Mesothelial cell of epicardium (in vitro differentiated cells): ENCODE measurements around the gene ARRDC3. TPM values are rescaled to one million over a fixed set of nuclear protein-coding genes. Genes with fewer than 3 reads are reported as not detected.
"Not testable (repeated sequence)": the region's sequence is repeated elsewhere in the genome, so short reads cannot be mapped to it uniquely, and the experiment has no call there.

Experiments
- DNase-seq, 2 experiments: peaks; one replicate each; pipeline ENCODE4 v3.0.0; 2021; ENCODE audit warnings: low spot score in 2 of 2; ENCODE audit not compliant: unreplicated experiment in 2 of 2
- H3K27ac Mint-ChIP-seq: 2 replicates; pipeline ENCODE4 v1.8.0; 2021; ENCODE audit warnings: mixed read lengths
- H3K27me3 Mint-ChIP-seq: 2 replicates; pipeline ENCODE4 v1.8.0; 2021; ENCODE audit warnings: low read depth, mixed read lengths
- H3K36me3 Mint-ChIP-seq: 2 replicates; pipeline ENCODE4 v1.8.0; 2021; ENCODE audit warnings: mixed read lengths
- H3K4me1 Mint-ChIP-seq: 2 replicates; pipeline ENCODE4 v1.8.0; 2021; ENCODE audit warnings: mixed read lengths
- H3K4me3 Mint-ChIP-seq: 2 replicates; pipeline ENCODE4 v1.8.0; 2021; ENCODE audit warnings: mild to moderate bottlenecking, moderate library complexity, mixed read lengths
- H3K9me3 Mint-ChIP-seq: 2 replicates; pipeline ENCODE4 v1.8.0; 2021; ENCODE audit warnings: mixed read lengths
- CTCF ChIP-seq: fragments of 200-600 bp; sonication (generic); IDR thresholded peaks from one replicate; pipeline ENCODE4 v1.5.0; 2021; ENCODE audit warnings: antibody characterized with exemption; ENCODE audit not compliant: unreplicated experiment
- total RNA-seq: library from RNA; stranded (reverse); gene quantifications from 3 replicates; pipeline ENCODE4 v1.2.1, GENCODE V29; 2021

Gene ARRDC3
- total RNA-seq, 1 donor from 2014 or later: 49.9 TPM

GRCh38 chr5:91357012-91357634, 26.0 kb downstream of the ARRDC3 start:
- H3K27ac Mint-ChIP-seq: no peak overlapping the region
- DNase-seq: no peak
- peaks cover 14% of the 10 kb centered on the region for H3K4me1 Mint-ChIP-seq
- peaks cover 10% of the 10 kb centered on the region for H3K9me3 Mint-ChIP-seq
- no peak overlapping the region for H3K4me3 Mint-ChIP-seq
- no peaks in the 10 kb centered on the region for H3K36me3 Mint-ChIP-seq
- peaks cover 9% of the 10 kb centered on the region for H3K27me3 Mint-ChIP-seq
- no peak for TF ChIP-seq CTCF

- not testable (repeated sequence) for H3K4me3 Mint-ChIP-seq, H3K36me3 Mint-ChIP-seq, DNase-seq, H3K27ac Mint-ChIP-seq, H3K9me3 Mint-ChIP-seq
- H3K4me1 Mint-ChIP-seq: peaks cover 17% of the 10 kb centered on the region
- H3K27me3 Mint-ChIP-seq: peaks cover 18% of the 10 kb centered on the region
Observed at GRCh38 chr5:91354867-91355266, 28.2 kb downstream of the ARRDC3 start.

- Mint-ChIP-seq H3K9me3 (peaks cover 7% of the 10 kb centered on the region), H3K4me3 (no peak overlapping the region), H3K27ac (no peak overlapping the region), H3K4me1 (peaks cover 17% of the 10 kb centered on the region), H3K27me3 (peaks cover 21% of the 10 kb centered on the region), H3K36me3 (no peaks in the 10 kb centered on the region)
- no peak for TF ChIP-seq CTCF
- DNase-seq: no peak
Observed at GRCh38 chr5:91352831-91353695, 30.1 kb downstream of the ARRDC3 start.

- Mint-ChIP-seq H3K9me3 (peaks cover 18% of the 10 kb centered on the region), H3K36me3 (no peaks in the 10 kb centered on the region), H3K4me1 (no peaks in the 10 kb centered on the region), H3K4me3 (no peak overlapping the region), H3K27me3 (peaks cover 5% of the 10 kb centered on the region), H3K27ac (no peak overlapping the region)
- no peak for DNase-seq
- TF ChIP-seq CTCF: no peak
Observed at GRCh38 chr5:91345461-91345860, 37.7 kb downstream of the ARRDC3 start.

GRCh38 chr5:91344661-91345200, 38.4 kb downstream of the ARRDC3 start:
- H3K36me3 Mint-ChIP-seq: not testable (repeated sequence)
- H3K9me3 Mint-ChIP-seq: peaks cover 18% of the 10 kb centered on the region

GRCh38 chr5:91343916-91344315, 39.2 kb downstream of the ARRDC3 start:
- H3K27me3 Mint-ChIP-seq: peaks cover 2% of the 10 kb centered on the region
- H3K4me1 Mint-ChIP-seq: no peaks in the 10 kb centered on the region

More at GRCh38 chr5:91344661-91345200, 38.4 kb downstream of the ARRDC3 start:
- not testable (repeated sequence) for H3K27me3 Mint-ChIP-seq, DNase-seq, H3K4me1 Mint-ChIP-seq, H3K27ac Mint-ChIP-seq, H3K4me3 Mint-ChIP-seq

GRCh38 chr5:91342931-91343330, 40.2 kb downstream of the ARRDC3 start:
- H3K27me3 Mint-ChIP-seq, H3K4me1 Mint-ChIP-seq, H3K36me3 Mint-ChIP-seq, H3K27ac Mint-ChIP-seq, H3K4me3 Mint-ChIP-seq, H3K9me3 Mint-ChIP-seq, DNase-seq: not testable (repeated sequence)

More at GRCh38 chr5:91343916-91344315, 39.2 kb downstream of the ARRDC3 start:
- TF ChIP-seq CTCF: no peak
- Mint-ChIP-seq H3K4me3 (no peak overlapping the region), H3K36me3 (no peaks in the 10 kb centered on the region), H3K9me3 (peaks cover 18% of the 10 kb centered on the region), H3K27ac (no peak overlapping the region)
- DNase-seq: no peak
